Upper lobe of left lung (tissue), 4 donors: ENCODE data around the gene PRIMPOL.

Experiments
- POLR2A ChIP-seq, 4 donors: fragments of 450-650 bp; IDR thresholded peaks; one replicate each; pipeline ENCODE4 v1.5.1; 2016 to 2017; ENCODE audit warnings: antibody characterized with exemption in 4 of 4, mild to moderate bottlenecking in 2 of 4
- POLR2AphosphoS5 ChIP-seq, 2 donors: sonication (generic); formaldehyde crosslinking; IDR thresholded peaks; one replicate each; pipeline ENCODE4 v1.5.1; 2017; ENCODE audit warnings: antibody characterized with exemption in 2 of 2
- TF ChIP-seq, protein P1 (sequence below), 6 experiments: fragments of 450-650 bp in 4 of 6; fragments of 200-600 bp in 2 of 6; sonication (generic) in 2 of 6; IDR thresholded peaks; one replicate each; pipeline ENCODE4 v1.5.1; 2016 to 2019; ENCODE audit warnings: antibody characterized with exemption in 6 of 6

GRCh38 chr4:184699941-184700340 lies 50.4 kb downstream of the PRIMPOL start:
- TF ChIP-seq POLR2A (IDR thresholded peaks at IDR 0.05) (no peak), POLR2AphosphoS5 (IDR thresholded peaks at IDR 0.05) (no peak)
- TF ChIP-seq, protein P1, sequence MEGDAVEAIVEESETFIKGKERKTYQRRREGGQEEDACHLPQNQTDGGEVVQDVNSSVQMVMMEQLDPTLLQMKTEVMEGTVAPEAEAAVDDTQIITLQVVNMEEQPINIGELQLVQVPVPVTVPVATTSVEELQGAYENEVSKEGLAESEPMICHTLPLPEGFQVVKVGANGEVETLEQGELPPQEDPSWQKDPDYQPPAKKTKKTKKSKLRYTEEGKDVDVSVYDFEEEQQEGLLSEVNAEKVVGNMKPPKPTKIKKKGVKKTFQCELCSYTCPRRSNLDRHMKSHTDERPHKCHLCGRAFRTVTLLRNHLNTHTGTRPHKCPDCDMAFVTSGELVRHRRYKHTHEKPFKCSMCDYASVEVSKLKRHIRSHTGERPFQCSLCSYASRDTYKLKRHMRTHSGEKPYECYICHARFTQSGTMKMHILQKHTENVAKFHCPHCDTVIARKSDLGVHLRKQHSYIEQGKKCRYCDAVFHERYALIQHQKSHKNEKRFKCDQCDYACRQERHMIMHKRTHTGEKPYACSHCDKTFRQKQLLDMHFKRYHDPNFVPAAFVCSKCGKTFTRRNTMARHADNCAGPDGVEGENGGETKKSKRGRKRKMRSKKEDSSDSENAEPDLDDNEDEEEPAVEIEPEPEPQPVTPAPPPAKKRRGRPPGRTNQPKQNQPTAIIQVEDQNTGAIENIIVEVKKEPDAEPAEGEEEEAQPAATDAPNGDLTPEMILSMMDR (IDR thresholded peaks at IDR 0.05) = no peak
